Measurements from ENCODE around the gene AP1B1. TPM values are rescaled to one million over a fixed set of nuclear protein-coding genes. Genes with fewer than 3 reads are reported as not detected.

AP1B1 gene
- total RNA-seq, 2 donors from 2014 or later: 41.2 to 42.8 TPM

- H3K9me3 ChIP-seq (ENCODE audit: control insufficient read depth, low read length, poor library complexity, severe bottlenecking): no peaks in the 10 kb centered on the region
- H3K27ac Mint-ChIP-seq: no peak overlapping the region
- H3K4me3 Mint-ChIP-seq: no peak overlapping the region
- H3K36me3 Mint-ChIP-seq (ENCODE audit: low read depth): peaks cover 8% of the 10 kb centered on the region
- H3K4me1 Mint-ChIP-seq: peaks cover 2% of the 10 kb centered on the region
- no peaks in the 10 kb centered on the region for H3K27me3 Mint-ChIP-seq
- DNase-seq (no peak), ATAC-seq (no peak)
Observed at GRCh38 chr22:29331213-29331612, 57.2 kb downstream of the AP1B1 start.

GRCh38 chr22:29330753-29331152 lies 57.6 kb downstream of the AP1B1 start:
- no peaks in the 10 kb centered on the region for H3K9me3 ChIP-seq (ENCODE audit: control insufficient read depth, low read length, poor library complexity, severe bottlenecking)
- peaks cover 6% of the 10 kb centered on the region for H3K36me3 Mint-ChIP-seq (ENCODE audit: low read depth)
- no peak overlapping the region for H3K27ac Mint-ChIP-seq
- ATAC-seq: no peak
- no peak overlapping the region for H3K4me3 Mint-ChIP-seq
- H3K27me3 Mint-ChIP-seq: no peaks in the 10 kb centered on the region
- no peak for DNase-seq
- H3K4me1 Mint-ChIP-seq: peaks cover 2% of the 10 kb centered on the region

GRCh38 chr22:29330291-29330690 lies 58.1 kb downstream of the AP1B1 start:
- Mint-ChIP-seq H3K36me3 (ENCODE audit: low read depth) (peaks cover 5% of the 10 kb centered on the region), H3K4me3 (no peak overlapping the region), H3K27me3 (no peaks in the 10 kb centered on the region), H3K4me1 (no peaks in the 10 kb centered on the region), H3K27ac (no peak overlapping the region)
- DNase-seq (no peak), ATAC-seq (no peak)
- no peaks in the 10 kb centered on the region for H3K9me3 ChIP-seq (ENCODE audit: control insufficient read depth, low read length, poor library complexity, severe bottlenecking)

GRCh38 chr22:29329581-29329980 lies 58.8 kb downstream of the AP1B1 start:
- no peaks in the 10 kb centered on the region for H3K9me3 ChIP-seq (ENCODE audit: control insufficient read depth, low read length, poor library complexity, severe bottlenecking)
- ATAC-seq (no peak), DNase-seq (no peak)
- Mint-ChIP-seq H3K4me3 (no peak overlapping the region), H3K27ac (no peak overlapping the region), H3K36me3 (ENCODE audit: low read depth) (peaks cover 5% of the 10 kb centered on the region), H3K4me1 (no peaks in the 10 kb centered on the region), H3K27me3 (no peaks in the 10 kb centered on the region)

DNA sequence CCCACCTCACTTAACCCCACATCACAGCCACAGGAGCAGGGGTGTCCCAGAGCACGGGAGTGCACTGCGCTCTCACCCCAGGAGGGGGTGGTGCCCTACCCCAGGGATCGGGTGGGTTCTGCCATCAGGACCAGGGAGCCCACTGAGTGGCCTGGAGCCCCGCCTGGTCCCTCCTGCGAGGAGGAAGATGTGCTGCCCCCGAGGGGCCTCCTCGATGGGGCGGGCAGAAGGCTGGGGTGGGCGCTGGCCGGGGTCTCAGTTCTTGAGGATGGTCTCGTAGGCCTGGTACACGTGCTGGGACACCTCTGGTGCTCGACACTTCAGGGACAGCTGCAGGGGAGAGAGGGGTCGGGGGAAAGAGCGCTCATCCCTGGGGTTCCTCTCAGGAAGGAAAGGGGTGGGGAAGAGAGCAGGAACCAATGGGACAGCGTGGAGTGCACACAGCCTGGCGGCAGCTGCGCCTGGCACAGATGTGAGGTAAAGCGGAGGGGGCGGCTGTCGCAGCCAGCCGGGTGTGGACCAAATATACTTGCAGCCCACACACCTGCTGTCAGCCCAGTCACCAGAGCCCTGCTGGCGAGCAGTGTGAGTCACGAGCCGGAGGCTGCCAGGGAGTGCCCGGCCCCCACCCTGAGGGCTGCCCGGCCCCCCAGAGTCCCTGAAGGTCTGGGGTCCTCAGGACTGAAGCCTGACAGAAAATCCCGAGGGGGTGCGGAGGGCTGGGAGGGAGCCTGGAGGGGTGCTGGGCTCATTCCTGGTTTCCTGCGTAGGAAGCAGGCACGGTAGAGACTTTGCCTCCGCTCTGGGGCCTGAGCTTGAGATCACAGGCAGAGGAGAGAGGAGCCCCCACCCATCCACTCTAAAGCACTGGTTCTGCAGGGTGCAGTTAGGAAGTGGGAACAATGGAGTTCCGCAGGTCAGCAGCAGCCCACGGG lies 59.5 kb downstream of the AP1B1 start:
- no peak for DNase-seq
- H3K4me3 Mint-ChIP-seq: no peak overlapping the region
- H3K27ac Mint-ChIP-seq: no peak overlapping the region
- peaks cover 1% of the 10 kb centered on the region for H3K4me1 Mint-ChIP-seq
- peaks cover 5% of the 10 kb centered on the region for H3K36me3 Mint-ChIP-seq (ENCODE audit: low read depth)
- no peaks in the 10 kb centered on the region for H3K27me3 Mint-ChIP-seq
- no peaks in the 10 kb centered on the region for H3K9me3 ChIP-seq (ENCODE audit: control insufficient read depth, low read length, poor library complexity, severe bottlenecking)
- no peak for ATAC-seq

DNA sequence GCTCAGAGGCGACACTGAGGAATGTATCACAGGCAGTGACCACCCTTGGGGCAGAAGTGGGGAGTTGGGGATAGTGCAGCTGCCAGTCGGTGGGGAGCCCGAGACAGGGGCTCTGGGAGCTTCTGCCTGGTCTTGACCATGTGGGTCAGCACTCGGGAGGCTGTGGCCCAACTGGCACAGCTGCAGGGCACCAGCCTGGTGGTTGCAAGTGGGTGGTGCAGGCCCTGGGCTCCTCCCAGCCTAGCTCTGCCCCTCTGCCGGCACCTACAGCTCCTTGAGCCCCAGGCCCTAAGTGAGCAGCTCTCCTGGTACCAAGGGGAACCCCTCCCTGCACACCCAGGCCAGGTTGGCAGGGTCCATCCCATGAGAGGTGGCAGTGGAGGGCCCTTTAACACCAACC lies 60.3 kb downstream of the AP1B1 start:
- H3K4me3 Mint-ChIP-seq: no peak overlapping the region
- ATAC-seq (no peak), DNase-seq (no peak)
- H3K9me3 ChIP-seq (ENCODE audit: control insufficient read depth, low read length, poor library complexity, severe bottlenecking): no peaks in the 10 kb centered on the region
- H3K27ac Mint-ChIP-seq: no peak overlapping the region
- peaks cover 3% of the 10 kb centered on the region for H3K36me3 Mint-ChIP-seq (ENCODE audit: low read depth)
- H3K4me1 Mint-ChIP-seq: peaks cover 4% of the 10 kb centered on the region
- no peaks in the 10 kb centered on the region for H3K27me3 Mint-ChIP-seq

- Mint-ChIP-seq H3K27me3 (no peaks in the 10 kb centered on the region), H3K4me1 (peaks cover 7% of the 10 kb centered on the region), H3K4me3 (no peak overlapping the region), H3K27ac (no peak overlapping the region), H3K36me3 (ENCODE audit: low read depth) (peaks cover 3% of the 10 kb centered on the region)
- ATAC-seq (no peak), DNase-seq (no peak)
- no peaks in the 10 kb centered on the region for H3K9me3 ChIP-seq (ENCODE audit: control insufficient read depth, low read length, poor library complexity, severe bottlenecking)
Observed at GRCh38 chr22:29327089-29327764, 61.1 kb downstream of the AP1B1 start.

- Mint-ChIP-seq H3K4me1 (peaks cover 7% of the 10 kb centered on the region), H3K4me3 (no peak overlapping the region), H3K27ac (no peak overlapping the region), H3K36me3 (ENCODE audit: low read depth) (peaks cover 3% of the 10 kb centered on the region), H3K27me3 (no peaks in the 10 kb centered on the region)
- DNase-seq (no peak), ATAC-seq (no peak)
- H3K9me3 ChIP-seq (ENCODE audit: control insufficient read depth, low read length, poor library complexity, severe bottlenecking): no peaks in the 10 kb centered on the region
Observed at GRCh38 chr22:29326481-29326880, 61.9 kb downstream of the AP1B1 start.

GRCh38 chr22:29325785-29326315 lies 62.5 kb downstream of the AP1B1 start:
- H3K27me3 Mint-ChIP-seq: no peaks in the 10 kb centered on the region
- no peak overlapping the region for H3K27ac Mint-ChIP-seq
- no peak for DNase-seq

DNA sequence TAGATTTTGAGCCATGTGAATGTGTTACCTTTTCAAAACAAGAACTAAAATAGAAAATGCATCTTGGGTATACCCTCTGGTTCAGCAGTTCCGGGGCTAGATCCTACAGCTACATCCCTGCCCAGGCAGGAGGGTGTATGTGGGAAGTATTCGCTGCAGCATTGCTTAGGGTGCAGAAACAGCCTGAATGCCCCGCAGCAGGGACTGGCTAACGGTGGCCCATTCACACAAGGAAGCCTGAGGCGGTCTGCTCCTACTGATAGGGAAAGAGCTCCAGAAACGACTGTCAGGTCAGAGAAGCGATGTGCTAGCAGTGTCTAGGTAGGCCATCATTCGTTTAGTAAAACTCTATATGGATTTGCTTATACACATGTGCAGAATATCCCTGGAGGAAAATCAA lies 63.0 kb downstream of the AP1B1 start:
- DNase-seq (no peak), ATAC-seq (no peak)
- no peak overlapping the region for H3K27ac Mint-ChIP-seq
- peaks cover 3% of the 10 kb centered on the region for H3K36me3 Mint-ChIP-seq (ENCODE audit: low read depth)
- H3K4me1 Mint-ChIP-seq: peaks cover 7% of the 10 kb centered on the region
- no peaks in the 10 kb centered on the region for H3K9me3 ChIP-seq (ENCODE audit: control insufficient read depth, low read length, poor library complexity, severe bottlenecking)
- H3K4me3 Mint-ChIP-seq: no peak overlapping the region
- H3K27me3 Mint-ChIP-seq: no peaks in the 10 kb centered on the region

More at GRCh38 chr22:29325785-29326315, 62.5 kb downstream of the AP1B1 start:
- H3K9me3 ChIP-seq (ENCODE audit: control insufficient read depth, low read length, poor library complexity, severe bottlenecking): no peaks in the 10 kb centered on the region
- Mint-ChIP-seq H3K4me3 (no peak overlapping the region), H3K36me3 (ENCODE audit: low read depth) (peaks cover 3% of the 10 kb centered on the region), H3K4me1 (peaks cover 7% of the 10 kb centered on the region)
- ATAC-seq: no peak

GRCh38 chr22:29323641-29324040 lies 64.7 kb downstream of the AP1B1 start:
- H3K4me3 Mint-ChIP-seq: no peak overlapping the region
- H3K27ac Mint-ChIP-seq: no peak overlapping the region

GRCh38 chr22:29320546-29320945 lies 67.8 kb downstream of the AP1B1 start:
- no peak for ATAC-seq
- H3K4me1 Mint-ChIP-seq: peaks cover 8% of the 10 kb centered on the region
- H3K36me3 Mint-ChIP-seq (ENCODE audit: low read depth): no peaks in the 10 kb centered on the region
- H3K27me3 Mint-ChIP-seq: peaks cover 12% of the 10 kb centered on the region
- no peak for DNase-seq
- H3K9me3 ChIP-seq (ENCODE audit: control insufficient read depth, low read length, poor library complexity, severe bottlenecking): no peaks in the 10 kb centered on the region
- H3K4me3 Mint-ChIP-seq: no peak overlapping the region
- no peak overlapping the region for H3K27ac Mint-ChIP-seq

More at GRCh38 chr22:29323641-29324040, 64.7 kb downstream of the AP1B1 start:
- peaks cover 7% of the 10 kb centered on the region for H3K4me1 Mint-ChIP-seq
- no peak for DNase-seq
- peaks cover 3% of the 10 kb centered on the region for H3K36me3 Mint-ChIP-seq (ENCODE audit: low read depth)
- ATAC-seq: no peak
- no peaks in the 10 kb centered on the region for H3K27me3 Mint-ChIP-seq
- H3K9me3 ChIP-seq (ENCODE audit: control insufficient read depth, low read length, poor library complexity, severe bottlenecking): no peaks in the 10 kb centered on the region

- H3K4me1 Mint-ChIP-seq: peaks cover 16% of the 10 kb centered on the region
- H3K27ac Mint-ChIP-seq: no peak overlapping the region
- H3K4me3 Mint-ChIP-seq: no peak overlapping the region
- peaks cover 20% of the 10 kb centered on the region for H3K27me3 Mint-ChIP-seq
- ATAC-seq (no peak), DNase-seq (no peak)
- no peaks in the 10 kb centered on the region for H3K36me3 Mint-ChIP-seq (ENCODE audit: low read depth)
- H3K9me3 ChIP-seq (ENCODE audit: control insufficient read depth, low read length, poor library complexity, severe bottlenecking): no peaks in the 10 kb centered on the region
Observed at GRCh38 chr22:29319072-29319471, 69.3 kb downstream of the AP1B1 start.
